ENCODE data around the gene SND1.
"Not testable (repeated sequence)": the region's sequence is repeated elsewhere in the genome, so short reads cannot be mapped to it uniquely, and the experiment has no call there.

The SND1 gene

GRCh38 chr7:127810696-127811660, 159.0 kb downstream of the SND1 start:
- DNase-seq: no peak

GRCh38 chr7:127812540-127812939, 160.5 kb downstream of the SND1 start:
- DNase-seq: no peak

- DNase-seq: no peak
Measured at GRCh38 chr7:127813991-127814541, 162.1 kb downstream of the SND1 start.

DNA sequence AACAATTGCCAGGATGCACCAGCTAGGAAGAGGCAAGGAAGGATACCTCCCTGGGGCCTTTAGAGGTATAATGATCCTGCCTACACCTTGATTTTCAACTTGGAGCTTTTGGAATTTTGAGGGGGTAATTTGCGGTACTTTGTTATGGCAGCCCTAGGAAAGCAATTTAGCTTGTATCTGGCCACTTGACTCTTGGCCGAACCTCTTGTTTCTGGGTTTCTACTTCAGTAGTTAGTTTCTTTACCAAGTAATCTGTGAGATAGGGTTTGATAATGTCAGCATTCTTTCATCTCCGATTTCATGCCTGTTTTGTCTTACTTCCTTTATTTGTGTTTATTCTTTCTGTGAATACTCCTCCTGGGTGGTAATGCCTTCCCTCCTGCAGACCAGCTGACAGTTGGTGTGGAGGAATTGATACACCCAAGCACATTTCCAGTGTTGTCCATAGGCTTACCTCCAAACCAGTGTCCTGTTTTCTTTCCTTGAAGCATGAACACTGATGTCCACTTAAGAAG, 163.7 kb downstream of the SND1 start:
- DNase-seq: no peak

DNA sequence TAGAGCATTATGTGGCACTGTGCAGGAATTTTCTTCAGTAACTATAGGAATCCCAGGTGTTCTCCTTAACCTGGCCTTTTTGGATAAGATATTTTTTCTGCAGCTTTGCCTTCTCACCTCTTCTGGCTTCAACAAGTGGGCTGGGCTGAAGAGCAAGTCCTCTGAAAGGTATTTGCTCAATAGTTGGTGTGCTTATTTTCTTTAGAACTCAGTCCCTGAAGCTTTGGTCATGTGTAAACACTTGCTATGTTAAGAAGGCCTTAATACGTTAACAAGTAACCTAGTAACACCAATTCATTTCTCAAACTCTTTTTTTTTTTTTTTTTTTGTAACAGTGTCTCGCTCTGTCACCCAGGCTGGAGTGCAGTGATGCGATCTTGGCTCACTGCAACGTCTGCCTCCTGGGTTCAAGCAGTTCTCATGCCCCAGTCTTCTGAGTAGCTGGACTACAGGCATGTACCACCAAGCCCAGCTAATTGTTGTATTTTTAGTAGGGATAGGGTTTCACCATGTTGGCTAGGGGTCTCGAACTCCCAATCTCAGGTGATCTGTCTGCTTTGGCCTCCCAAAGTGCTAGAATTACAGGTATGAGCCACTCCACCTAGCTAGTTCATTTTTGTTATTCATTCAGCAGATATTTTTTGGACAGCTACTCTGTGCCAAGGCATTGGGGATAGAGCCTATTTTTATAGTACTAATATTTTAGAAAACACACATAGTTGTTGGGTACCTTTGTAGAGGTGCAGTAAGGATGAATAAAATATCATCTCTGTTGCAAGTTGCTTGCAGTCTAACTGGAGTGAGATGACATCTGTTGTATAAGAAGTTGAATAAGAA, 164.6 kb downstream of the SND1 start:
- DNase-seq: no peak

GRCh38 chr7:127817466-127817865, 165.5 kb downstream of the SND1 start:
- DNase-seq: no peak

DNA sequence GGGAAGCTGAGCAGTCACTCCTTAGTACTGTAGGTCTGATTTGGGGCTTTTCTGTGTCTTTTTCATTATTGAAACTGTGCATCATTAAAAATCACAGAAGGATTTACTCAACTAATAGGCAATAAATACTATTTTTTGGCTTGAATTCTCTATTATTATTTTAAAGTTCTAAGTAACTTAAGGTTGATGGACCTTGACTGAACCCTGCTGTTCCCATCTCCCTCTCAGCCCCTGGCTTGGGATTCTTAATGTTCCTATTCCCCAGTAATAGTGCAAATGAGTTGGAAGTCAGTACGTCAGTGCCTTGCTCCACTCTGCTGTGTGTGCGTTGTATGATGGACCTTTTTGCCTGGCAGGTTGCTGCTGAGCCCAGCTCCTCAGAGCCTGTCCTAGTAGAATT, 166.3 kb downstream of the SND1 start:
- DNase-seq: no peak

DNA sequence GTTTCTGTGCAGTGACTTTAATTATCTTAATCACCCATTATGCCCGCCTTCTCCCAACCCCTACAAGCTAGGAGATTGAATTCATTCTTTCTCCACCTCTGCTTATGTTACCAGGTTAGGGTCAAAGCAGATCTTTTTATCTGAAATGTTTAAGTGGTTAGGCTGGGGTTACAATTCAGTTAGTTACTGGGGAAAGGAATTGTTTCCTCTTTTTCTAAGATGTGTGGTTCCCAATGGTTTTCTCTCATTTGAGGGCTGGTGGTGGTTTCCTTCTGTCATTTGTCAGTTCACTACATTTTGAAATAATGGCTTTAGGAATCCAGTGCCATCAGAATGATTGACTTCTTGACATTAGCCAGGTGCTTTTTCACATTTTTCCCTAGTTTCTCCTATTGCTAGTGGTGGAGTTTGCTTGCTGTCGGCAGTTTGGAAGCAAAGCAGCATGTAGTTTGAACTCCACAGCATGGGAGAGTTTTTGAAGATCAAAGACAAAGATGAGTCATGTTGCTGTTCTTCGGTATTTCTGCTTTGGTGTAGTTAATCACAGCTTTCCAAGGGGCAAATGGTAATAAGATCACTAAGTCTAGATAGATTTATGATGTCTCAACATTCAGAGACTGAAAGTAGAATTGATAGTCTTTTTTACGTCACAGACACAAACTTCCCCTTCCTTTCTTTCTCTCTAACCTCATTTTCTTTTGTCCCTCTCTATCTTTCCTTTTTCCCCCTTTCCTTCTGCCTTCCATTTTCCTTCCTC, 168.2 kb downstream of the SND1 start:
- DNase-seq: no peak

DNA sequence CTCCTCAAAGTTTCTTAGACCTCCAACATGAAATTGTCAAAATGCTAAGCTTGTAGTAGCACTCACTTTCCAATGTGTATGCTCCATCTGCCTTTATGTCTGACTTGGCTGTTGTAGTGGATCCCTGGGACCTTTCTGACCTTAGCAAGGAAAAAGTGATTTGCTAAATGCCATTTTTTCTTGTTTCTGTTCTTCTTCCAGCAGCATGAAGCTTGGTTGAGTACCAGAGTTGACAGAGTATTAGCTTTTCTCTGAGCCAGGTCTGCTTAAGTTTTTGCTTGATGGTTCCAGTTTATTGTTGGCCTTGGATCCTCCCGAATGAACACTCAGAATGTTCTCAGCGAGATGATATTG, 168.7 kb downstream of the SND1 start:
- no peak for DNase-seq

- DNase-seq: no peak
Measured at GRCh38 chr7:127821146-127821545, 169.2 kb downstream of the SND1 start.

DNA sequence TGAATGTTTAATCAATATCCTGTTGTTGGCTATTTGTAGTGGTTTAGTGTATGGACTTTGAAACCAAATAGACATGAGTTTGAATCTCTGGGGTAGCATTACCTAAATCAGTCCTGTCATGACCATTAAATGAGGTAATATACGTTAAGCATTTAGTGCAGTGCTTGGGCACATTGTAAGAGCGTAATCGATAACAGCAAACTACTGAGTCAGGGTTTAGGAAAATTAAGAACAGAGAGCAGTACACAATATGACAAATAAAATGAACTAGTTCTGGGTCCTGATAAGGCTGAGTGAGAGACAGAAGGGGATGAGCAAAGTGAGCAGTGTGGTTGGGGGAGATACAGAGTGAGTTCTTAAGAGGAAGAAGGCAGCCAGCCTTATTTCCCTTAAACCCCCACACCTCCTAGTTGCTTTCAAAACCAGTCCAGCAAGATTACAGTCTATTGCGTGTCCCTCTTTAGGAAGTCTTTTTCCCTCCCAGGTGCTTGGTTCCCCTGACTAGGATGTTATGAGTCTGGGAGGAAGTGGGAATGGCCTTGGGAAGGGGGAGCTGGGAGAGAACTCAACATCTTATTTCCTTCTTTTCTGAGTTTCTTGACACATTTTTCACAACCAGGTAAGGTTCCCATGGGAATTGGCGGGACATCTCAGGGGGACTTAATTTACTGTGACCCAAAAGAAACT, 171.0 kb downstream of the SND1 start:
- DNase-seq: no peak

GRCh38 chr7:127824682-127825081, 172.7 kb downstream of the SND1 start:
- no peak for DNase-seq

- DNase-seq: no peak
Measured at GRCh38 chr7:127828843-127829500, 177.0 kb downstream of the SND1 start.

GRCh38 chr7:127831318-127832219, 179.6 kb downstream of the SND1 start:
- no peak for DNase-seq

DNA sequence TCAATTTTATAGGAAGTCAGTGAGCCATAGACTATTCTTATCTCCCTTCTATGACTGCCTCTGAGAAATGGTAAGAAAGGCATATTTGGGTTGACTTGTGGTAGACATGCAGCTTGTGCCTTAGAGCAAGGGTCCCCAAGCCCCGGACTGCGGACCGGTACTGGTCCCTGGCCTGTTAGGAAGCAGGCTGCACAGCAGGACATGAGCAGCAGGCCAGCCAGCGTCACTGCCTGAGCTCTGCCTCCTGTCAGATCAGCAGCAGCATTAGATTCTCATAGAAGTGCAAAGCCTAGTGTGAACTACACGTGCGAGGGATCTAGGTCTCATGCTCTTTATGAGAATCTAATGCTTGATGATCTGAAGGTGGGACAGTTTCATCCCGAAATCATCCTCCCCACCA, 180.6 kb downstream of the SND1 start:
- no peak for DNase-seq

GRCh38 chr7:127833641-127834040, 181.6 kb downstream of the SND1 start:
- no peak for DNase-seq

DNA sequence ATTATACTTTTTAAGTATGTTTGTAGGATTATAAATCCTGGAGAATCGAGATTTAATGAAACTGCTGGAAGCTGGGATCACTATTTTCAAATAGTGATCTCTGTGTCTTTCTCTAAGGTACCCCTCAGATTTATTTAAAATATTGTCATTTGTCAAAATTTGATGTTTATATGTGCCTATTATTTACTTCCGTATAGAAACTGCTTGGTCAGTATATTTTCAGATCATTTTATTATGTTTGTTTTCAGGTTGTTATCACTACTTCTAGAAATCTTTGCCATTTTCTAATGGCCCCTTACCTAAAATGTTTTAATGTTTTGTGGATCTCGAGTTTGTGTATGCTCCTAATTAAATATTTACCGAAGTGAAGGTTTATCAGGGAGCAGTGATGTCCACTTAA, 183.7 kb downstream of the SND1 start:
- no peak for DNase-seq

GRCh38 chr7:127837816-127838410, 185.9 kb downstream of the SND1 start:
- DNase-seq: not testable (repeated sequence)

- DNase-seq: no peak
Measured at GRCh38 chr7:127838816-127839415, 186.9 kb downstream of the SND1 start.
